DMS153 treated with DMSO at 0.1 percent for 48 hours (cell line): ENCODE results near the gene TFAP2E.

Experiments
- DNase-seq: peaks from one replicate; lab custom pipeline; 2025; ENCODE audit not compliant: unreplicated experiment; lab: John Stamatoyannopoulos, UW

The TFAP2E gene

DNA sequence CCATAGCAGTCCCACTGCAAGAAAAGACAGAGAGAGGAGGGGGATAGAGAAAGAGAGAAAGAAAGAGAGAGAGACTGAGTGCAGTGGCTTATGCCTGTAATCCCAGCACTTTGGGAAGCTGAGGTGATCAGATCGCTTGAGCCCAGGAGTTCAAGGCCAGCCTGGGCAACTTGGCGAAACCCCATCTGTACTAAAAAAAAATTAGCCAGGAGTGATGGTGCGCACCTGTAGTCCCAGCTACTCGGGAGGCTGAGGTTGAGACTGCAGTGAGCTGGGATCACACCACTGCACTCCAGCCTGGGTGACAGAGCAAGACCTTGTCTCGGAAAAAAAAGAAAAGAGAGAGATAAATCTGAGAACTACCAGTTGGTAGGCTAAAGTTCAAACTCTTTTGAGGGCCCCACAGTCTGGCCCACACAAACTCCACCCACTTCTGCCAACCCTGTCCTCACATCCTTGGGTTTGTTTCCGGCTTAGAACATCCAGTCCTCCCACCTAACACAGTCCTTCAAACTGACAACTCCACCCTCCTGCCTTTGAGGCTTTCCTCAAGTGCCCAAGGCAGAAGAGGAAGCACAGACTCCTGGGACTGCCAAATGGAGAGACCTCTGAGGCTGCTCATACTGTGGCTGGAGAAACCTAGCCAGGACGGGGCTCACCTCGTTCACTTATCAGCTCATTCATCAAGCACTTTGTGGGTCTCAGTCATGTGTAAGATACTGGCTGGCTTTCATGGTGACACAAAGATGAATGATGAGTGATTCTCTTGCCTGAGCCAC, 20.1 kb downstream of the TFAP2E start:
- no peak for DNase-seq

DNA sequence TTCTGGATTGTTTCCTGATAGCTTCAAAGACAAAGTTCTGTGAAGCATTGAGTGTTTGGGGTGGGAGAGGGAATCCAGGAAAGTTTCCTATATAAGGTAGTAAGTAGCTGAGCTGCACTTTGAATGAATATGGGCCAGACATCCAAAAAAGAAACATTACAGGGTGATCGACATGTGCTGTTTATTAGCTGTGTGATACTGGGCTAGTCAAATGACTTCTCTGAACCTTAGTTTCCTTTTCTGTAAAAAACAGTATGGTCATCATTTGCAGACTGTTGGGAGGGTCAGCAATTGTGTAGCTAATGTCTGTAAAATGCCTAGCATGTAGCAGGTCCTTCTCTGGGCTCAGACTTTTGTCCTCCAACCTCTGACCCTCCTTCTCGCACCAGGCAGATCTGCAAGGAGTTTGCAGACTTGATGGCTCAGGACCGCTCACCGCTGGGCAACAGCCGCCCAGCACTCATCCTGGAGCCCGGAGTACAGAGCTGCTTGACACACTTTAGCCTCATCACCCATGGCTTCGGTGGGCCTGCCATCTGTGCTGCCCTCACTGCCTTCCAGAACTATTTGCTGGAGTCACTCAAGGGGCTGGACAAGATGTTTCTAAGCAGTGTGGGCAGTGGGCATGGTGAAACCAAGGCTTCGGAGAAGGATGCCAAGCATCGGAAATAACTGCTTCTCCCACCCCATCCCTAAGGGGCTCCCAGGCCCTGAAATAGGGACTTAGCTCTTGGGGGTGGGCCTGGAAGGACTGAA, 21.1 kb downstream of the TFAP2E start:
- DNase-seq: no peak

DNA sequence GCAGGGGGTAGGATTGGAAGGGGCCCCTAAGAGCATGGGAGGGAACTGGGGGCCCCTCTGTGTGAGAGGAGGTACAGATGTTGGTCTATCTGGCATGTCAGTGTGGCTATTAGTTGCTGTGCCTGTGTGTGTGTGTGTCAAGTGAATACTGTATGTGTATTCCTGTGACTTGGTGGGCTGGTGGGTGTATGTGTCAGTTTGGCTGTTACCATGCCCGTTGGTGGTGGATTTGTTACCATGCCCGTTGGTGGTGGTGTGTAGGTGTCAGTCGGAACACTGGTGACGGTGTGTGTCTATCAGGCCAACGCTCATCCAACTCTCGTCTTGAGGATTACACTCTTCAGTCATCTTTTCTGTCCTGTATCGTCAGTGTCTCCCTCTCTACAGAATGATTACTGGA, 22.6 kb downstream of the TFAP2E start:
- DNase-seq: no peak

- DNase-seq: no peak
Observed at GRCh38 chr1:35597870-35598269, 24.8 kb downstream of the TFAP2E start.

GRCh38 chr1:35598895-35599294, 25.8 kb downstream of the TFAP2E start:
- no peak for DNase-seq

- DNase-seq: no peak
Observed at GRCh38 chr1:35599411-35599810, 26.3 kb downstream of the TFAP2E start.

DNA sequence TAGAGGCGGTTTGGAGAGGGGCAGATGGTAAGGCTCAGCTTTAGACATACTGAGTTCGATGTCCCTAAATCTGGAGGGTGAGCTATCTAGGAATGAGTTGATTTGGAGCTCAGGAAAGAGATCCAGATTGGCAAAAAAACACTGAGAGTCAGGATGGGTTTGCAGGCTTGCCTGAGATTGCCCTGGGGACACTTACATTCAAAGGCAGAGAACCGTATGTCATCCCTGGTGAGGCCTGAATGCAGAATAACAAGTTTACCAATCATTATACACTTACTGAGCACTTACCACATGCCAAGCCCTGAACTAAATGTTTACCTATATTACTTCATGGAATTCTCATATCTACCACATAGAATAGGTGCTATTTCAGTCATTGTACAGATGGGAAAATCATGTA, 27.5 kb downstream of the TFAP2E start:
- no peak for DNase-seq

GRCh38 chr1:35603468-35603867, 30.4 kb downstream of the TFAP2E start:
- DNase-seq: no peak

DNA sequence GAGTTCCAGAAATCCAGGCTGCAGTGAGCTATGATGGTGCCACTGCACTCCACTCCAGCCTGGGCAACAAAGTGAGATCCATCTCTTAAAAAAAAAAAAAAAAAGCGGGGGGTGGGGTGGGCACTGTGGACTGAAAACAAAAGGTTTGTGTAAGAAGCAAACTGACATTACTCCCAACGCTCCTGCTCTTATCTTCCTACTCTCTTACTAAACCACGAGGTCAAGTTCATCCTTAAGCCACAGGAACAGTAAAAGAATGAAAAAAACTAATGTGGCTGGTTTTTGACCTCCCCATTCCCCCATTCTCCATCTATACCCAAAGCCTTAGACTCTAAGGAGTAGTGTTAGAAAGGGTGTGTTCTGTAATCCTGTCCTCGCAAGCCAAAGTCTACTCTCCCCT, 30.8 kb downstream of the TFAP2E start:
- no peak for DNase-seq

DNA sequence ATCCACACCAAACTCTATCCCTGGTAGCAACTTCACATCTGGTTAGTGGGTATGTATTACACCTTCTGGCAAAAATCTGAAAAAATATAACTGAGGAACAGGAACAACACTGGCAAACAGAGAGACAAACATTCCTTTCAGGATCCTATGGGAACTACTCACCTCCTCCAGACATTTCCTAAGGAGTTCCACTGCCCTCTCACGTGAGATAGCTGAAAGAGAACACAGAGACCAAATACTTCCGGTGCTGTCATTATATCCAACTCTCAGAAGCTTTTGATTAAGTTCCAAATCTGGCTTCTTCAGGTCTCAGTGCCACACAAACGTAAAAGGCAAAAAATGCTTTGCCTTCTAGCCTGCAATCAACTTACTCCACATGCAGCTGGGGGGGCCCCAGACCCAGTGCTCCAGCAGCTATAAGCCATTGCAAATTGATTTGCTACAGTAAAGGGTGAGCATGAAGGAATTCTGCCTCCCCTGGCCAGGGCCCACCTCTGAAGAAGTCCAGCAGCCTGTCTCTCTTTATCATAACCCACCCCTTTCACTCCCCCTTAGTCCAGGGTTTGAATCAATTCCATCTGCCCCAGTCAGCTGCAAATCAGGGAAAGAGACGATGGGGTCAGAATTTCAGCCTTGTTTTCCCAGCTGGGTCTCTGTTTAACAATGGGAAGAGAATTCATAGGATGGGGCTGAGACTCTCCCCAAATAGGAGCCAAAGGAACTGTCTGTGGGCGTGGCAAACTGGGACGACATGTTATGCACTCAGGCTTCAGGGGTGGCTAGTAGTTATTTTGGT, 32.2 kb downstream of the TFAP2E start:
- no peak for DNase-seq

GRCh38 chr1:35605867-35606182, 32.7 kb downstream of the TFAP2E start:
- DNase-seq: no peak

- DNase-seq: no peak
Observed at GRCh38 chr1:35611655-35612054, 38.5 kb downstream of the TFAP2E start.

DNA sequence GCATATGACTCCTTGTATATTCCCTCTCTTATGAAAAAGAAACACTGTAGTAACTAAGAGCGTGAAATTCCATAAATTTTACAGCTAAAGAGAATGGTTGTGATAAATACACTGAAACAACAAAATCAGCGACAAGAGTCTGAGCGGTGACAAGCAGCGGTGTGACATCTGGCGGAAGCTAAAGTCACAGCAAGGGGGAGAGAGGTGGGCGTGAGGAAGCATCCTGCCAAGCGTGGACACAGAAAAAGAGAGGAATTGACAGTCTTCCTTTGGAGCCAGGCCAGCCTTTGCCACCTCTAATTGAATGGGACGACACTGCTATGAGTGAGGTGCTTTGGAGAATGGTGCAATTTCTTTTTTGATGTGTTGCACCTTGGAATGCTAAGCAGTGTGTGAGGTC, 42.3 kb downstream of the TFAP2E start:
- no peak for DNase-seq

DNA sequence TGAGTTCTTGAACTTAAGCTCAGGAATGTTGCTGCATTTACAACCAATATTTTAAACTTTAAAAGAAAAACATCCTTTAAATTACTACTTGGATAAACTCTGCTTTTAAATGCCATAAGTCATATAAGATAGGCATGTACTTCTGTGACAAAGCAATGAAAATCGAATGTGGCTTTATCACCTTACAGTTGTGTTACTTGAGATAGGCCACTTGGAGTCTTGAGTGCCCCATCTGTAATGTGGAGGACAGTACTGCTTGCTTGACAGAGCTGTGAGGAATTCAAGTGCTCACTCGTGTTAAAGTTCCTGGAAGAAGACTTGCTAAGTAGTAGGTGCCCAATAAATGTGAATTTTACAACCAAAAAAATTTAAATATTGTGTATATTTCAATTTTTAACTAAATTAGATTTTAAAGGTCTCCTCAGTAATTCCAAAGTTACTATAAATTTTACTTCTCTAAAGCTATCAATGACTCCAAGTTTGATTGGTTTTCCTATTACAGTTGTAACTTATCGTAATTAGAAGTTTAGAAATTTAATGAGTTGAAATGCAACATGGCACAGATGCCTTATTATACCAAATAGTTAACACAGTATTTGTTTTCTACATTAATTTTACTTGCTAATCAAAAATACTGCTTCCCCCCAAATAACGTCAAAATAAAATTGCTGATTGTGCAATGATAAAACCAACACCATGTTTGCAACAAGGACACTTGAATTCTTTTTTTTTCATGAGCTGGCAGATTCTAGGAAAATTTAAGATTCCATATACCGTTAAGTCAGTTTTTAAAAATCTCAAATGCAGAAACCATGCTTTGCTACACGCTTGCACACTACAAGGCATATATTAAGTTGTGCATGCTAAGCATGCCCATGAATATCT, 46.4 kb downstream of the TFAP2E start:
- no peak for DNase-seq

GRCh38 chr1:35622510-35623178, 49.5 kb downstream of the TFAP2E start:
- no peak for DNase-seq

DNA sequence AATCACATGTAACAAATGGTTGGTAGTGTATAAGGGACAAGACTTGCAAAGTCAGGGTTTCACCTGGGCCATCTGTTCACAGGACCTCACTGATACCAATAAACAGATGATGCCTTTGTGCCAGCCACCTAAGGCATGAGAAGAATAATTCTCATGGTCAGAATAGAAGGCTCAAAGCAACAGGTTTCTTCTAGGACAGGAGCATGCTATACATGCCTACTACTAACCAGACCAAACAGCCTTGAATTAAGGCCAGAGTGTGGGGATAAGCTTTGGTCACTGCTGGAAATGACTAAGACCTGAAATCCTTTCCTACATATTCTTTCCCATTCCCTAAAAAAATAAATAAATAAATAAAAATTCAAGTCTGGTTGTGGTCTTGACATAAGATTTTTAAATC, 50.7 kb downstream of the TFAP2E start:
- no peak for DNase-seq

- no peak for DNase-seq
Observed at GRCh38 chr1:35629051-35629450, 55.9 kb downstream of the TFAP2E start.

- DNase-seq: no peak
Observed at GRCh38 chr1:35631396-35631795, 58.3 kb downstream of the TFAP2E start.

DNA sequence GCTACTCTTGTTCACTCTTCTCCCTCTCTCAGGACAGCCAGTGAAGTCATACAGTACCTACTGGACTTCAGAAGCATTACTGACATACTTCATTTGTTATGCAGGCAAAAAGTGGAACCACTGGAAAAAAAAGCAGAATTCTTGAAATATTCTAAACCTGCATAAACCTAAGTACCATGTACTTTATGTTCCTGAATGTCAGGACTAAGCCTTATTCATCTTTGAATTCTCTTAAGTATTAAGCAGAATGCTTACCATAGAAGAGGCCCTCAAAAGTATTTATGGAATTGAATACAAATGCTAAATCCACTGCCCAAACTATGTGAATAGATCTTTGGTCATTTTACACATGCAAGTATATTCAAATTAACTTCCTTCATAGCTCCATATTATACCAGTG, 60.4 kb downstream of the TFAP2E start:
- no peak for DNase-seq

- peak; percentile 80 for DNase-seq
Observed at GRCh38 chr1:35637401-35637809, 64.3 kb downstream of the TFAP2E start.
